CD14-positive monocyte (primary cell): Measurements from ENCODE around the gene ASB4. TPM values are rescaled to one million over a fixed set of nuclear protein-coding genes. Genes with fewer than 3 reads are reported as not detected.
"Not testable (repeated sequence)": the region's sequence is repeated elsewhere in the genome, so short reads cannot be mapped to it uniquely, and the experiment has no call there.

Experiments used
- DNase-seq, 3 donors: peaks; one replicate each; pipeline ENCODE4 v3.0.0-alpha.2; 2011 to 2022
- H2AFZ ChIP-seq: 2 replicates; pipeline ENCODE4 v1.6.0; 2012; ENCODE audit warnings: mild to moderate bottlenecking, low read depth, low read length, inconsistent platforms; ENCODE audit not compliant: insufficient read depth, poor library complexity, severe bottlenecking
- H3K27ac ChIP-seq, 2 donors: 1 replicate in 1 of 2; 2 replicates in 1 of 2; pipeline ENCODE4 v1.5.1; 2012 to 2013; ENCODE audit warnings: low read length in 2 of 2, control low read depth in 1 of 2, inconsistent platforms in 1 of 2, low read depth in 1 of 2, mild to moderate bottlenecking in 1 of 2
- H3K27me3 ChIP-seq, 2 donors: one replicate each; pipeline versions ENCODE4 v1.6.0 to v1.6.1; 2011 to 2013; ENCODE audit warnings: low read length in 2 of 2; ENCODE audit not compliant: control insufficient read depth in 2 of 2, insufficient read depth in 2 of 2
- H3K36me3 ChIP-seq, 2 donors: replicated peaks in 1 of 2; 1 replicate in 1 of 2; 2 replicates in 1 of 2; pipeline versions ENCODE4 v1.5.1 to v1.6.1; 2012 to 2013; ENCODE audit warnings: low read length in 2 of 2, control low read depth in 1 of 2, inconsistent platforms in 1 of 2, mild to moderate bottlenecking in 1 of 2; ENCODE audit not compliant: insufficient read depth in 2 of 2, control insufficient read depth in 1 of 2
- H3K4me1 ChIP-seq, 2 donors: 1 replicate in 1 of 2; 2 replicates in 1 of 2; pipeline versions ENCODE4 v1.5.1 to v1.6.1; 2012 to 2013; ENCODE audit warnings: low read length in 2 of 2, control low read depth in 1 of 2, inconsistent platforms in 1 of 2, mild to moderate bottlenecking in 1 of 2, moderate library complexity in 1 of 2; ENCODE audit not compliant: insufficient read depth in 2 of 2, control insufficient read depth in 1 of 2
- H3K4me2 ChIP-seq: replicated peaks from 2 replicates; pipeline ENCODE3; 2012; ENCODE audit warnings: low read length, moderate library complexity, mild to moderate bottlenecking; ENCODE audit not compliant: poor library complexity, severe bottlenecking; ENCODE audit errors: extremely low read depth
- H3K4me3 ChIP-seq, 3 experiments: fragments of 200-600 bp in 1 of 3; sonication (generic) in 1 of 3; replicated peaks in 1 of 3; 1 replicate in 2 of 3; 2 replicates in 1 of 3; pipeline ENCODE4 v1.5.1; 2011 to 2013; ENCODE audit warnings: low read length in 3 of 3, mild to moderate bottlenecking in 3 of 3, control low read depth in 2 of 3, low read depth in 2 of 3, inconsistent platforms in 1 of 3, moderate library complexity in 1 of 3
- H3K79me2 ChIP-seq: 2 replicates; pipeline ENCODE4 v1.6.0; 2012; ENCODE audit warnings: mild to moderate bottlenecking, control low read depth, inconsistent platforms, low read length, moderate library complexity; ENCODE audit not compliant: insufficient read depth
- H3K9ac ChIP-seq: 2 replicates; pipeline ENCODE4 v1.6.0; 2017; ENCODE audit warnings: low read length, mild to moderate bottlenecking; ENCODE audit not compliant: insufficient read depth, poor library complexity, severe bottlenecking
- H3K9me3 ChIP-seq, 2 donors: replicated peaks in 1 of 2; 1 replicate in 1 of 2; 2 replicates in 1 of 2; pipeline versions ENCODE4 v1.5.1 to v1.6.1; 2012 to 2013; ENCODE audit warnings: low read length in 2 of 2, control low read depth in 1 of 2; ENCODE audit not compliant: control insufficient read depth in 1 of 2, insufficient read depth in 1 of 2
- H4K20me1 ChIP-seq: 2 replicates; pipeline ENCODE4 v1.6.0; 2012; ENCODE audit warnings: mild to moderate bottlenecking, low read length, control low read depth, moderate library complexity; ENCODE audit not compliant: insufficient read depth
- H3K27ac Mint-ChIP-seq, 7 donors: one replicate each; pipeline ENCODE4 v1.8.0; 2020; ENCODE audit warnings: mild to moderate bottlenecking in 7 of 7, mixed read lengths in 7 of 7, moderate library complexity in 6 of 7, inconsistent platforms in 2 of 7
- H3K27me3 Mint-ChIP-seq, 3 donors: one replicate each; pipeline ENCODE4 v1.8.0; 2021 to 2022; ENCODE audit warnings: low read depth in 3 of 3, mild to moderate bottlenecking in 3 of 3, mixed read lengths in 3 of 3, moderate library complexity in 3 of 3, inconsistent platforms in 1 of 3
- H3K36me3 Mint-ChIP-seq, 2 donors: one replicate each; pipeline ENCODE4 v1.8.0; 2020; ENCODE audit warnings: mixed read lengths in 2 of 2, inconsistent platforms in 1 of 2, mild to moderate bottlenecking in 1 of 2
- H3K4me1 Mint-ChIP-seq: one replicate; pipeline ENCODE4 v1.8.0; 2020; ENCODE audit warnings: mild to moderate bottlenecking, mixed read lengths
- H3K4me3 Mint-ChIP-seq, 2 donors: one replicate each; pipeline ENCODE4 v1.8.0; 2020; ENCODE audit warnings: mild to moderate bottlenecking in 2 of 2, mixed read lengths in 2 of 2, moderate library complexity in 1 of 2
- H3K9me3 Mint-ChIP-seq, 7 donors: one replicate each; pipeline ENCODE4 v1.8.0; 2020 to 2022; ENCODE audit warnings: mixed read lengths in 7 of 7, mild to moderate bottlenecking in 6 of 7, moderate library complexity in 6 of 7, inconsistent platforms in 2 of 7
- CTCF ChIP-seq: fragments of 200-600 bp; IDR thresholded peaks from one replicate; pipeline ENCODE4 v1.8.0; 2022; ENCODE audit warnings: antibody characterized with exemption, mild to moderate bottlenecking
- WGBS: methylation state at CpG from one replicate; pipeline ENCODE4 v1.1.5; 2013; ENCODE audit warnings: missing lambda C conversion rate; ENCODE audit not compliant: insufficient coverage; 5-methylcytosine and 5-hydroxymethylcytosine counted together
- intact Hi-C, 2 donors: fragments of 100-400 bp; cut with micrococcal nuclease; formaldehyde crosslinking; loops; one replicate each; pipeline versions ENCODE4 v1.15.0 to v1.15.1; 2023
- polyA plus RNA-seq, 3 donors: library from polyadenylated mRNA; depleted of rRNA in 1 of 3; unstranded in 2 of 3; stranded (reverse) in 1 of 3; fragments of 300-500 nt in 2 of 3; fragments of >200 nt in 1 of 3; fragmentation: Illumina TruSeq in 2 of 3; gene quantifications; 1 replicate in 2 of 3; 2 replicates in 1 of 3; pipeline ENCODE4 v1.2.3, GENCODE V29; 2012 to 2021

ASB4 gene
- polyA plus RNA-seq, 3 donors, result not detected

- TF ChIP-seq CTCF, result no peak
- Histone ChIP-seq H3K4me2 (no peak overlapping the region), H3K4me1 (no peaks in the 10 kb centered on the region), H3K9ac (no peak overlapping the region), H2AFZ (no peak overlapping the region), H3K9me3 (no peaks in the 10 kb centered on the region), H3K79me2 (no peaks in the 10 kb centered on the region), H3K27ac (no peak overlapping the region), H3K36me3 (no peaks in the 10 kb centered on the region), H3K27me3 (no peaks in the 10 kb centered on the region), H4K20me1 (no peaks in the 10 kb centered on the region), H3K4me3 (no peak overlapping the region)
- H3K27me3 Mint-ChIP-seq, result no peaks in the 10 kb centered on the region
- no peak overlapping the region for H3K4me3 Mint-ChIP-seq
- intact Hi-C loops, result no loop called here
- no peak overlapping the region for H3K27ac Mint-ChIP-seq
- H3K4me1 Mint-ChIP-seq, result no peaks in the 10 kb centered on the region
- no peaks in the 10 kb centered on the region for H3K9me3 Mint-ChIP-seq
- WGBS, result 100% methylated on average over 3 of the region's 6 CpGs
- DNase-seq, result no peak
- H3K36me3 Mint-ChIP-seq, result no peaks in the 10 kb centered on the region
These were observed 17.8 kb downstream of the ASB4 start for GRCh38 chr7:95503271-95504131.

- H3K27ac ChIP-seq, H3K27ac Mint-ChIP-seq, H2AFZ ChIP-seq, H3K27me3 Mint-ChIP-seq, H3K27me3 ChIP-seq, H3K79me2 ChIP-seq, intact Hi-C loops, H3K4me2 ChIP-seq, H4K20me1 ChIP-seq, H3K36me3 ChIP-seq, H3K9me3 Mint-ChIP-seq, H3K4me3 Mint-ChIP-seq, DNase-seq, H3K9me3 ChIP-seq, H3K36me3 Mint-ChIP-seq, H3K4me3 ChIP-seq, H3K4me1 ChIP-seq, H3K9ac ChIP-seq, H3K4me1 Mint-ChIP-seq: not testable (repeated sequence)
- 100% methylated on average over 4 of the region's 7 CpGs for WGBS
These were observed 18.4 kb downstream of the ASB4 start for GRCh38 chr7:95504132-95504588.
